PFSK-1 (cell line): ENCODE results near the gene GHSR.

ENCODE experiments used
- FOXP2 ChIP-seq: optimal IDR thresholded peaks from 2 replicates; pipeline ENCODE3; 2011; ENCODE audit warnings: borderline replicate concordance, control low read depth, inconsistent platforms; ENCODE audit not compliant: insufficient read depth; ENCODE audit errors: extremely low read length, extremely low read depth
- POLR2AphosphoS5 ChIP-seq: IDR thresholded peaks from 2 replicates; pipeline ENCODE4 v1.6.1; 2012; ENCODE audit warnings: low read depth, mild to moderate bottlenecking, control low read depth, low read length, moderate library complexity
- SIN3A ChIP-seq: IDR thresholded peaks from 2 replicates; pipeline ENCODE4 v1.6.1; 2012; ENCODE audit warnings: mild to moderate bottlenecking, low read length, moderate library complexity, borderline replicate concordance; ENCODE audit not compliant: insufficient read depth
- TAF1 ChIP-seq: IDR thresholded peaks from 2 replicates; pipeline ENCODE4 v1.6.1; 2012; ENCODE audit warnings: low read length, control low read depth, borderline replicate concordance; ENCODE audit not compliant: insufficient read depth
- TF ChIP-seq, protein P1 (sequence below), 2 experiments: IDR thresholded peaks; 2 replicates each; pipeline versions ENCODE4 v1.6.1 to v1.8.0; 2011 to 2012; ENCODE audit warnings: low read depth in 2 of 2, low read length in 2 of 2, control low read depth in 1 of 2, inconsistent platforms in 1 of 2, mild to moderate bottlenecking in 1 of 2, moderate library complexity in 1 of 2; ENCODE audit not compliant: insufficient read depth in 1 of 2

The GHSR gene

DNA sequence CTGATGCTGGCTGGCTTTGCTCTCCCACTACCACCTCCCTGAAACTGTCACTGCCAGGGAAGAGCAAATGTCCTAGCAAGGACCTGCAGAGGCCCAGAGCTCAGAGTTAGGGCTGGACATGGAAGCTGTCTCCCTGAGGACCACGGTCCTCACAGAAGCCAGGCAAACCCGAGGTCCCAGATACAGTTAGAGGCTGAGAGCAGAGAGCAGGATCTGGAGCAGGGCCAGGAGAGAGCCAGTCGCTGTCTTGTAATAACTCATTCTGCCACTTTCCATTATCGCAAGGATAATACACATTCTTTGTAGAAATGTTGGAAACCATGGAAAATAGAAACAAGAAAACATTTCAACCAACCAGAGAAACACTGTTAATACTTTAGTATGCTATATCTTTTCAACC lies 10.1 kb downstream of the GHSR start:
- TF ChIP-seq TAF1: no peak
- TF ChIP-seq, protein P1, sequence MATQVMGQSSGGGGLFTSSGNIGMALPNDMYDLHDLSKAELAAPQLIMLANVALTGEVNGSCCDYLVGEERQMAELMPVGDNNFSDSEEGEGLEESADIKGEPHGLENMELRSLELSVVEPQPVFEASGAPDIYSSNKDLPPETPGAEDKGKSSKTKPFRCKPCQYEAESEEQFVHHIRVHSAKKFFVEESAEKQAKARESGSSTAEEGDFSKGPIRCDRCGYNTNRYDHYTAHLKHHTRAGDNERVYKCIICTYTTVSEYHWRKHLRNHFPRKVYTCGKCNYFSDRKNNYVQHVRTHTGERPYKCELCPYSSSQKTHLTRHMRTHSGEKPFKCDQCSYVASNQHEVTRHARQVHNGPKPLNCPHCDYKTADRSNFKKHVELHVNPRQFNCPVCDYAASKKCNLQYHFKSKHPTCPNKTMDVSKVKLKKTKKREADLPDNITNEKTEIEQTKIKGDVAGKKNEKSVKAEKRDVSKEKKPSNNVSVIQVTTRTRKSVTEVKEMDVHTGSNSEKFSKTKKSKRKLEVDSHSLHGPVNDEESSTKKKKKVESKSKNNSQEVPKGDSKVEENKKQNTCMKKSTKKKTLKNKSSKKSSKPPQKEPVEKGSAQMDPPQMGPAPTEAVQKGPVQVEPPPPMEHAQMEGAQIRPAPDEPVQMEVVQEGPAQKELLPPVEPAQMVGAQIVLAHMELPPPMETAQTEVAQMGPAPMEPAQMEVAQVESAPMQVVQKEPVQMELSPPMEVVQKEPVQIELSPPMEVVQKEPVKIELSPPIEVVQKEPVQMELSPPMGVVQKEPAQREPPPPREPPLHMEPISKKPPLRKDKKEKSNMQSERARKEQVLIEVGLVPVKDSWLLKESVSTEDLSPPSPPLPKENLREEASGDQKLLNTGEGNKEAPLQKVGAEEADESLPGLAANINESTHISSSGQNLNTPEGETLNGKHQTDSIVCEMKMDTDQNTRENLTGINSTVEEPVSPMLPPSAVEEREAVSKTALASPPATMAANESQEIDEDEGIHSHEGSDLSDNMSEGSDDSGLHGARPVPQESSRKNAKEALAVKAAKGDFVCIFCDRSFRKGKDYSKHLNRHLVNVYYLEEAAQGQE (IDR thresholded peaks at IDR 0.05; ENCODE audit: insufficient read depth in 1 of 2, low read depth in 2 of 2, low read length in 2 of 2): no peak
- TF ChIP-seq SIN3A: no peak
- no peak for TF ChIP-seq FOXP2
- no peak for TF ChIP-seq POLR2AphosphoS5

DNA sequence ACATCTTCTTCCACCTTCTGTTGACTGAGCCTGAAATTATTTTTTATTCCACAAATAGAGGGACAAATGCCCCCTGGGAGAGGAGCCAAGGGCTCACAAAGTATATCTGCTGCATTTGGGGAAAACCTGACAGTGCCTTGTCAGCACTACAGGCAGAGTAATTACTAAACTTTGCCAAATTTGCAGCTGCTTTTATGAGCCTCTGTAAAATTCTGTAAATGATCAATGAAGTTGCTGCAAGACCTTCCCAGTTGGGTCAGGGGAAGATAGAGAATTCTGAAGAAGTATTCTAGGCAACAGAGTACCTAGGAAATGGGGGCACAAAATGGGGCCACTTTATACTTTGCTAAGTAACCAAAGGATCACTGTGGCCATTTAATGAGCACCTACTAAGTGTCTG lies 10.5 kb downstream of the GHSR start:
- no peak for TF ChIP-seq TAF1
- TF ChIP-seq SIN3A: no peak
- TF ChIP-seq FOXP2: no peak
- no peak for TF ChIP-seq POLR2AphosphoS5
- TF ChIP-seq, protein P1 (IDR thresholded peaks at IDR 0.05; ENCODE audit: insufficient read depth in 1 of 2, low read depth in 2 of 2, low read length in 2 of 2): no peak

DNA sequence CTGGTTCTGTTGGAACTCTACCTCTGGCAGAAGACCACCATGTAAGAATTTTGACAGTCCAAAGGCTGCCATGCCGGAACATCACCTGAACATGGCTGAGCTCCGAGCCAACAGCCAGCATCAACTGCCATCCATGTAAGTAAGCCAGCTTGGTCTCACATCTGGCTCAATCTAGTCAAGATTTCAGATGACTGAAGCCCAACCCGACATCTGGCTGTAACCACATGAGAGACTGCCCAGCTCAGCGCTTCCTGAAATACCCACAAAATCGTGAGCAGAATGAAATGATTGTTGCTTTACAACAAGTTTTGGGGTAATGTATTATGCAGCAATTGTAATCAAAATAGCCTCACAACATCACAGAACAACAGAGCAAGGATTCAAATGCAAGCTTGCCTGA lies 32.9 kb downstream of the GHSR start:
- TF ChIP-seq POLR2AphosphoS5 (no peak), FOXP2 (no peak), TAF1 (no peak), SIN3A (no peak)
- TF ChIP-seq, protein P1 (IDR thresholded peaks at IDR 0.05; ENCODE audit: insufficient read depth in 1 of 2, low read depth in 2 of 2, low read length in 2 of 2): no peak

DNA sequence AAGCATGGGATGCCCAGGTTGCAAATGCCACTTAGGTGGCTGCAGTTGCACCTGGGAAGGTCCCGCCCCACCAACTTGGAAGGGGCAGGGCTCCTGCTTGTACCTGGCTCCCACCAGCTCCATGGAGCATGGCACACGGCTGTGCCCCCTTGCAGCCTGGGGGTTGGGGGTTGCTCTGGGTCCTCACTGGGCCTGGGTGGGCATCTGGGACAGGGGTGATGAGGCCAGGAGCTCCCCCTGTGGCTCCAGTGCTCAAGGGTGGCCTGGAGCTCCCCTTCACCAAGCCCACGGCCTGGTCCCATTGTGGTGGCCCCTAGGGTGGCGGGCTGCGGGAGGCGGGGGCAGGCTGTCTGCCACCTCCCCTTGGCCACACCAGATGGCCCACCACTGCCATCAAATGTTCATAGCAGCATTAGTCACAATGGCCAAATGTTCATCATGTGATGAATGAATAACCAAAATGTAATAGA lies 36.7 kb downstream of the GHSR start:
- TF ChIP-seq, protein P1 (IDR thresholded peaks at IDR 0.05; ENCODE audit: insufficient read depth in 1 of 2, low read depth in 2 of 2, low read length in 2 of 2): no peak

DNA sequence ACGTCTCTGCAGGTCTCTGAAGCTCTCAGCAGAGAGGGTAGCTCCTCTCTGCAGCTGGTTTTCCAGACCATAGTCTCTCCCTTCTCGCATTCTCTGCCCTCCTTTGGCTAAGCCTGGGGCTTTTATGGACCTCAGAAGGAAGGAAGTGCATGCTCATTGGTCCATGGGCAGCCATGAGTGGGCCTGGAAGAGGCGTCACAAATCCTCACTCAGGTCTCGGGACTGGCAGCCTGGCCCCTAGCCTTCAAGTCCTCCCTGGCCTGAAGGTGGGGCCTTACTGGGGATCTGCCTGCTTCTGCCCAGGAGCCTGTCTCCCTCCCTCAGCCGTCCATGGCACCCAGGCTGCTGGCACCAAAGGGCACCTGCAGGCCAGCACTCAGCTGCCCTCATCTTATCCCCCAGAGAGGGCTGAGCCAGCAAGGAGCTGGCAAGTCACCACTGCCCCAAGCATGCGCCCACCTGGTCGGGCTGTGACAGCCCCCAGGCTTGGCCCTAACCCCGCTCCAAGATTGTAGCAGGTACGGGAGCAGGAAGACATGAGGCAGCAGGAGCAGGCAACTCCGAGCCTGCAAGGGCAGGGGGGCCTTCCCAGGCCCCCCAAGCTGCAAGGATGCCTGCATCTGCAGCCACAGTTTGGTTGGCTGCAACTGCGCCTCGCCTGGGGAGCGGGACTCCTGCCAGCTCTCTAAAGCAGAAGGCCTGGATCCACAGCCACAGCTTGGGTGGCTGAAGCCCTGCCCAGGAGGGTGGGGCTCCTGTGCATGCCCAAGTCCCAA lies 37.4 kb downstream of the GHSR start:
- TF ChIP-seq, protein P1 (IDR thresholded peaks at IDR 0.05; ENCODE audit: insufficient read depth in 1 of 2, low read depth in 2 of 2, low read length in 2 of 2): no peak
- no peak for TF ChIP-seq POLR2AphosphoS5
